ENCODE measurements around the gene MPHOSPH8.
A peak's percentile ranks its signal among the peaks of the same experiment; 100 is the strongest.

Gene MPHOSPH8

GRCh38 chr13:19592657-19593180, 40.7 kb upstream of the MPHOSPH8 start:
- H3K4me3 ChIP-seq = no peak overlapping the region
- TF ChIP-seq CTCF (IDR thresholded peaks at IDR 0.05) = no peak
- DNase-seq (ENCODE audit: low spot score) = no peak
- H3K27ac ChIP-seq = no peak overlapping the region

DNA sequence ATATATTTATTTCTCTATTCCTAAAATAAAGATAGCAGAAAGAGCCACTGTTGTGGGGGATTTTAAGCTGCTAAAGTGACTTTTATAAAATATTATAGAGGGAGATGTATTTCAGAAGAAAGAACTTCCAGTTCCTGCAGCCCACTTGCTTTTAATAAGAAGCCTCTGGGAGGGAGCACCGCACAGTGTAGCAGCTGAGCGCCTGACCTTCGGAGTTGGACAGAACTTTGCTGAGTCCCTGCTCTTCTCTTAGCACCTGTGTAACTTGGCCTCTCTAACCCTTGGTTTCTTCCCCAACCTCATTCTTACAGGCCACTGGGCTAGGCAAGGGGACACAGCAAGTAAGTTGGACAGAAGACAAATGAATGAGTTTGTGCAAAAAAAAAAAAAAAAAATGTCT, 37.4 kb upstream of the MPHOSPH8 start:
- Histone ChIP-seq H3K4me3 (no peak overlapping the region), H3K27ac (no peak overlapping the region)
- TF ChIP-seq CTCF (IDR thresholded peaks at IDR 0.05) = no peak
- no peak for DNase-seq (ENCODE audit: low spot score)

DNA sequence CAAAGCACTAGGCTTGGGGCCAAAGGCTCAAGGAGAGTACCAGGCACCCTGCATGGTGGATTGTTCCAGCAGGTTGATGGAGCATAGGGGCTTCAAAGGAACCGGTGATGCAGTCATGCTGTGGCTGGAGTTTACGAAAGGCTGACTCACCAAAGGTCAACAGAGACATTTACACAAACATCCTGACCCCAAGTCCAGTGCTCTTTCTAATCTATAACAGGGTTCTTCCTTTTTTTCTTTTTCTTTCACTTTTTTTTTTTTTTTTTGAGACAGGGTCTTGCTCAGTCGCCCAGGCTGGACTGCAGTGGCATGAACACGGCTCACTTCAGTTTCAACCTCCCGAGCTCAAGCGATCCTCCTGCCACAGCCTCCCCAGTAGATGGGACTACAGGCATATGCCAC, 36.5 kb upstream of the MPHOSPH8 start:
- Histone ChIP-seq H3K4me3 (no peak overlapping the region), H3K27ac (no peak overlapping the region)
- no peak for TF ChIP-seq CTCF (IDR thresholded peaks at IDR 0.05)
- no peak for DNase-seq (ENCODE audit: low spot score)

- no peak for DNase-seq (ENCODE audit: low spot score)
- TF ChIP-seq CTCF (IDR thresholded peaks at IDR 0.05) = no peak
- Histone ChIP-seq H3K27ac (no peak overlapping the region), H3K4me3 (no peak overlapping the region)
These were observed 35.9 kb upstream of the MPHOSPH8 start for GRCh38 chr13:19597523-19597922.

DNA sequence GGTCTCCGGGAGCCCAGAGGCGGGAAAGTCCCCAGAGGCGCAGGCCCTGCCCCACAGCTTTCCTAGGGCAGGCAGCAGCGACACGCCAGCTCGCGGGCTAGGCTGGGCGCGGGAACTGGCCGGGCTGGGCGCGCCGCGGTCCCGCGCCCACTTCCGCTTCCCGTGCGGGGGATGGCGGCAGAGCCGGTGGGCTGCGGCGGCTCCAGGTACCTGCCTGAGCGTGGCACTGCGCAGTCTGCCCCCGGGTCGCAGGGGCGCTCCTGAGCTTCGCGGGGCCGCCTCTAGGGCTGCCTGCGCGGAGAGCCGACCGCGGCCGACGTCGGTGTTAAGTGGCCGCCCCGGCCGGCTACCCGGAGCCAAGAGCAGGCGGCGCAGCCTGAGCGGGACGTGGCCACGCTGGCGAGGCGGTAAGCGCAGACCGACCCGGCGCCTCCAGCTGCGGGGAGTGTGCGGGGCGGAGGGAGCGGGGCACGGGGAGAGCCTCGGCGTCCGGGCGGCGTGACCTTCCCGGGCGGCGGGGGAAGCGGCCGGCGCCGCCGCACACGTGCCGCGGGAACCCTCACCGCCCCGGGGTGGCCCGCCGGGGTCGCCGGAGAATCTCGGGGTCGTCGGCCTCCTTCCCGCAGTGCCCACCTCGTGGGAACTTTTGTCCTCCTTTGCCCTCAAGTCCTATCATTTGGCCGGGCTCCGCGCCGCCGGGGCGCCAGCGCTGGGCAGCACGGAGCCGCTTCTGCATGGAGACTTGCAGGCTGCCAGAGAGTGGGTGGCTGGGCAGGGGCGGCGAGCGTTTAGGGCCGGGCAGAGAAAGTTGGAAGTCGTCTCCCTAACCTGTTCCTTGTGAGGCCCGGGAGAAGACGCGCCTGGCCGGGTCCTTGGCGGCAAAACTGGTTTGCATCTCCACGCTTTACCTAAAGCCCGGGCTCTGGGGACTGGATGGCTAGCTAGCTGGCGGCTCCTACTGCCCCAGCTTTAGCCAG, 31.4 kb upstream of the MPHOSPH8 start:
- DNase-seq (ENCODE audit: low spot score) = no peak
- H3K4me3 ChIP-seq = peak overlapping the region; percentile 77

DNA sequence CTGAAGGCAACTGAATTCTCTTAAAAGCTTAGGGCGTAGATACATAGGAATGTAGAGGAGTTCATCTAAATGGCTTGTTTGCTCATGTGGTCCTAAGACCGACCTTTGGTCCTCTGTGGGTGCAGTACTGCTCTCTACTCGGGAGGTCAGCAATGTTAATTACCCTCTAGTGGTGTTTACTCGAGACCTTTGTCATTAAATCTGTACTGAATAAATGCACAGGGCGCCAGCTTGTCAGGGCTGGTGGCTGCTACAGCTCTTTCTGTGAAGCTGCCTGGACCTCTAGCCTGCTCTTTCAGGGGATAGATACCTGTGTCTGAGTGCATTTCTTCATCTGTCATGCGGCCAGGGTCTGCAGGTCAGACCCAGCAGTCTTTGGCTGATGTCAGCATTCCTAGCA, 29.2 kb upstream of the MPHOSPH8 start:
- Histone ChIP-seq H3K27ac (no peak overlapping the region), H3K4me3 (no peak overlapping the region)
- no peak for DNase-seq (ENCODE audit: low spot score)
- TF ChIP-seq CTCF (IDR thresholded peaks at IDR 0.05) = no peak

More for the DNA sequence above, 31.4 kb upstream of the MPHOSPH8 start:
- no peak for TF ChIP-seq CTCF (IDR thresholded peaks at IDR 0.05)
- no peak overlapping the region for H3K27ac ChIP-seq

Data from coronary artery (tissue), 2 donors.